ENCODE results near the gene G0S2. TPM values are rescaled to one million over a fixed set of nuclear protein-coding genes. Genes with fewer than 3 reads are reported as not detected.

Gene G0S2
- total and polyA plus RNA-seq, 3 experiments from 2014 or later, result 3.8 to 4.5 TPM; not detected in 1

- peak overlapping the region in 1 of 8 donors; percentile 32 for H3K27ac Mint-ChIP-seq
- Histone ChIP-seq H3K27me3 (ENCODE audit: insufficient read depth, low read length, poor library complexity, severe bottlenecking) (no peaks in the 10 kb centered on the region), H3K9me3 (ENCODE audit: low read length) (no peaks in the 10 kb centered on the region), H3K36me3 (ENCODE audit: insufficient read depth, low read length) (no peaks in the 10 kb centered on the region), H3K4me3 (ENCODE audit: low read length) (no peak overlapping the region), H3K27ac (ENCODE audit: low read depth, low read length) (no peak overlapping the region), H3K4me1 (ENCODE audit: insufficient read depth, low read length) (peaks cover 7% of the 10 kb centered on the region)
- no peaks in the 10 kb centered on the region for H3K9me3 Mint-ChIP-seq
- peaks cover 0 to 3% of the 10 kb centered on the region in 2 donors for H3K27me3 Mint-ChIP-seq
- H3K4me3 Mint-ChIP-seq, result no peak overlapping the region
- DNase-seq, result no peak
- POLR2A ChIA-PET, result no interaction called here
- CTCF ChIA-PET, result interaction anchor here (1.0 to 1.7 kb wide), 5 partner anchors 10 to 61 kb away, joined by 3 to 5 read pairs (median 3); no protein-coding TSS in a partner anchor
- peaks cover 0 to 3% (median 3%) of the 10 kb centered on the region in 3 donors for H3K4me1 Mint-ChIP-seq
- no peaks in the 10 kb centered on the region for H3K36me3 Mint-ChIP-seq
These were observed 44.6 kb upstream of the G0S2 start for GRCh38 chr1:209630383-209631225.

DNA sequence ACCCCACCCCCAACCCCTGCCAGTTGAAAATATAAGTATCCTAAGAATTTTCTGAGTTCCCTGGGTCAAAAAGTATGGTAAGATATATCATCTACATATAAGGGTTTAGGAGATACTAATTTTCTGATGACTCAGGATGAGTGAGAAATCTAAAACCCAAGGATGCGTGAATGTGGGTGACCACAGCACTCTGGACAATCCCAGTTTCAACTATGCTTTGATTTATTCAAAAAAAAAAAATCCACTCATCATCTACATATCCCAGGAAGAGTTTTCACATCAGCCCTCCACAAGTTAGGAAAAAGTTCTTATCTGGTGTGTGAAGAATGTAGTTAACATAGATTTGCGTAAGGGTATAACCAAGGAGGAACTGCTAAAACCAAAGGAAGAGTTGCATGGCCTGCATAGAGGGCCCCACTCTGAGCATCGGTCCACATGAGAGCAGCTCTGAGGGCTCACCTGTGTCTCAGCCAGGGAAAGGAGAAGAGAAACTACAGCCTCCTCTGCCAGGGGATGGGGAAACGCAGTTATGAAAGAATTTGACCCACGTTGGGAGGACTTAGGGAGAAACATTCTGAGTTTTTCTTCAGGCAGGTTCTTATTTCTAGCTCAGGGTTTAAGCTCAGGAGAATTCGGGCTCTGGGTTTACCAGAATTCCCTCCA, 41.7 kb upstream of the G0S2 start:
- H3K27ac ChIP-seq (ENCODE audit: low read depth, low read length), result no peak overlapping the region
- H3K27me3 Mint-ChIP-seq, result peaks cover 0 to 1% of the 10 kb centered on the region in 2 donors
- H3K27me3 ChIP-seq (ENCODE audit: insufficient read depth, low read length, poor library complexity, severe bottlenecking), result no peaks in the 10 kb centered on the region
- H3K36me3 ChIP-seq (ENCODE audit: insufficient read depth, low read length), result no peaks in the 10 kb centered on the region
- no peaks in the 10 kb centered on the region for H3K4me1 Mint-ChIP-seq
- ChIA-PET CTCF (no interaction called here), POLR2A (no interaction called here)
- H3K4me1 ChIP-seq (ENCODE audit: insufficient read depth, low read length), result no peaks in the 10 kb centered on the region
- DNase-seq, result no peak
- no peaks in the 10 kb centered on the region for H3K9me3 Mint-ChIP-seq
- H3K9me3 ChIP-seq (ENCODE audit: low read length), result no peaks in the 10 kb centered on the region
- H3K4me3 Mint-ChIP-seq, result no peak overlapping the region
- peak overlapping the region in 2 of 8 donors; percentile 14 to 32 for H3K27ac Mint-ChIP-seq
- H3K36me3 Mint-ChIP-seq, result peaks cover 0 to 2% (median 0%) of the 10 kb centered on the region in 3 donors
- no peak overlapping the region for H3K4me3 ChIP-seq (ENCODE audit: low read length)

DNA sequence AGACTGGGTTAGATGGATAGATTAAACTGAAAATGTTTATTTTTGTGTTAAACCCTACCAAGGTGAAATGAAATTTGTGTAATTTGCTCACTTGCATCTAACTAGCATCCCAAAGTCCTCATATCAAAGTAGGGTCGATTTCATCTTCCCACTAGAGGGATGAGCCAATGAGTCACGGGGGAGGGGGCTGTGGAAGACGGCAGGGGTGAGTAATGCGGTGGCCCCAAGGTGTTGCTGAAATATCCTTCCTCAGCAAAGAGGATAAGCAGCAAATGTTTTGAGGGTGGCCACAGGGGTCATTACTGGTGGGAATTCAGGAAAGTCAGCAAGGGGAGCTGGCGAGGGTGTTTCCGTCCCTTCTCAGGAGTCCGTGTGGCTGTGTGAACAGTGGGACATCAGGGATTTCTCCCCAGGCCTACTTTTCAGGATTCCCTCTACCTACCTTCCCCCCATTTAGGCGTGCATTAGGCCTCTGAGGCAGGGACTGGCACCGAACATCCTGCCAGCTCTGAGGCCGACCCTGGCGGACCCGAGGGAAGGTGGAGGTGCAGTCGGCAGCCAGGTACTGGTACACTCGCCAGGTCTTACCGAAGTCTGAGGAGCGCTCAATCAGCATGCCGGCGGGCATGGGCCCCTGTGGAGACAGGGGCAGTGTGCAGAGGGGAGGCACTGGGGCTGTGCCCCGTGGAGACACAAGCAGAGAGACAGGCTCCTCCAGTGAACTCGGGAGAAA, 41.0 kb upstream of the G0S2 start:
- Histone ChIP-seq H3K9me3 (ENCODE audit: low read length) (no peaks in the 10 kb centered on the region), H3K27ac (ENCODE audit: low read depth, low read length) (no peak overlapping the region), H3K4me3 (ENCODE audit: low read length) (no peak overlapping the region), H3K27me3 (ENCODE audit: insufficient read depth, low read length, poor library complexity, severe bottlenecking) (no peaks in the 10 kb centered on the region), H3K4me1 (ENCODE audit: insufficient read depth, low read length) (no peaks in the 10 kb centered on the region), H3K36me3 (ENCODE audit: insufficient read depth, low read length) (no peaks in the 10 kb centered on the region)
- ChIA-PET CTCF (interaction anchor here (1.2 kb wide), 1 partner anchor 114 kb away, joined by 3 read pairs; no protein-coding TSS in a partner anchor), POLR2A (no interaction called here)
- no peak overlapping the region for H3K4me3 Mint-ChIP-seq
- no peaks in the 10 kb centered on the region for H3K4me1 Mint-ChIP-seq
- H3K27me3 Mint-ChIP-seq, result peaks cover 0 to 1% of the 10 kb centered on the region in 2 donors
- no peaks in the 10 kb centered on the region for H3K9me3 Mint-ChIP-seq
- DNase-seq, result no peak
- no peak overlapping the region for H3K27ac Mint-ChIP-seq
- H3K36me3 Mint-ChIP-seq, result peaks cover 0 to 2% (median 0%) of the 10 kb centered on the region in 3 donors

DNA sequence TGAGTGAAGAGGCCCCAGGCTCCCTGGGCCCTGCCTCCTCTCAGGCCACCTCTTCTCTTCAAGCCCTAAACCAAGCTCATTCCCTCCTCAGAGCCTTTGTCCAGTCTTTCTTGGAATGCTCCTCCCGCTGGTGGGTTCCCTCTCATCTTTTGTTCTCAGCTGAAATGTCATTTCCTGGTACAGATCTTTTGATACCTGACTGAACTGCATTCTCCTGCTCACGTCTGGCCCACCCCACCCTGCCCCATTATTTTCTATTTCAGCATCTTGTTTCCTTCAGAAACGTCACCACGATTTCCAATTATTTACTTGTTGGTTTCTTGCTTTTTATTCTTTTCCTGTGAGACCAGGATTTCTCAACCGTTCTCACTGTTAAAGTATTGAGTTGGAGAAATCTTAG, 39.4 kb upstream of the G0S2 start:
- H3K27ac Mint-ChIP-seq, result peak overlapping the region in 1 of 8 donors; percentile 55
- no peak overlapping the region for H3K4me3 Mint-ChIP-seq
- H3K9me3 ChIP-seq (ENCODE audit: low read length), result no peaks in the 10 kb centered on the region
- H3K9me3 Mint-ChIP-seq, result no peaks in the 10 kb centered on the region
- POLR2A ChIA-PET, result no interaction called here
- no peak overlapping the region for H3K27ac ChIP-seq (ENCODE audit: low read depth, low read length)
- no peaks in the 10 kb centered on the region for H3K36me3 ChIP-seq (ENCODE audit: insufficient read depth, low read length)
- H3K4me3 ChIP-seq (ENCODE audit: low read length), result no peak overlapping the region
- no peaks in the 10 kb centered on the region for H3K27me3 ChIP-seq (ENCODE audit: insufficient read depth, low read length, poor library complexity, severe bottlenecking)
- DNase-seq, result no peak
- H3K4me1 ChIP-seq (ENCODE audit: insufficient read depth, low read length), result no peaks in the 10 kb centered on the region
- peaks cover 0 to 2% (median 0%) of the 10 kb centered on the region in 3 donors for H3K36me3 Mint-ChIP-seq
- H3K4me1 Mint-ChIP-seq, result no peaks in the 10 kb centered on the region
- CTCF ChIA-PET, result interaction anchor here (1.7 kb wide), 1 partner anchor 8 kb away, joined by 6 read pairs; no protein-coding TSS in a partner anchor
- peaks cover 0 to 1% of the 10 kb centered on the region in 2 donors for H3K27me3 Mint-ChIP-seq

- H3K27me3 ChIP-seq (ENCODE audit: insufficient read depth, low read length, poor library complexity, severe bottlenecking), result no peaks in the 10 kb centered on the region
- POLR2A ChIA-PET, result no interaction called here
- no peak overlapping the region for H3K4me3 ChIP-seq (ENCODE audit: low read length)
- H3K36me3 Mint-ChIP-seq, result peaks cover 0 to 2% (median 0%) of the 10 kb centered on the region in 3 donors
- CTCF ChIA-PET, result no interaction called here
- H3K9me3 Mint-ChIP-seq, result no peaks in the 10 kb centered on the region
- no peak overlapping the region for H3K27ac ChIP-seq (ENCODE audit: low read depth, low read length)
- H3K27me3 Mint-ChIP-seq, result no peaks in the 10 kb centered on the region
- H3K4me3 Mint-ChIP-seq, result no peak overlapping the region
- no peaks in the 10 kb centered on the region for H3K9me3 ChIP-seq (ENCODE audit: low read length)
- H3K27ac Mint-ChIP-seq, result no peak overlapping the region
- no peak for DNase-seq
- no peaks in the 10 kb centered on the region for H3K4me1 Mint-ChIP-seq
- H3K4me1 ChIP-seq (ENCODE audit: insufficient read depth, low read length), result no peaks in the 10 kb centered on the region
- no peaks in the 10 kb centered on the region for H3K36me3 ChIP-seq (ENCODE audit: insufficient read depth, low read length)
These were observed 33.4 kb upstream of the G0S2 start for GRCh38 chr1:209641832-209642172.

DNA sequence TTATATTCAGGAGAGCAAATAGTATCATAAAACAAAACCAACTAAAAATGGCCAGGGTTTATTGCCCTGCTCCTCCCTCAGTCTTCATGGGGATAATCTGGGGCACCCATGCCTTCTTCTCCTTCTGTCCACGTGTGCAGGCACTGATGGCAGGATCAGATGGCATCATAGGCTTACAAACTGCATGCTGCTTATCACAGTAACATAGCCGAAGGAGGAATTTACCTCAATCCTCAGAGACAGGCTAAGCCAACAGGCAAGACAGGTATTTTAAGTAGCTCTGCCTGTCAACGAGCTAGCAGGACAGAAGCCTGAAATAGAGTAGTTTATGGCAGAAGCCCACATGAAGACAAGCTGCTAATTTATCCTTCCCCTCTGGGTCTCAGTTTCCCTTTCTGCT, 32.4 kb upstream of the G0S2 start:
- H3K9me3 ChIP-seq (ENCODE audit: low read length), result no peaks in the 10 kb centered on the region
- H3K4me1 Mint-ChIP-seq, result no peaks in the 10 kb centered on the region
- DNase-seq, result no peak
- H3K27ac ChIP-seq (ENCODE audit: low read depth, low read length), result no peak overlapping the region
- H3K4me3 Mint-ChIP-seq, result peak overlapping the region in 1 of 7 donors; percentile 69
- peak overlapping the region in 1 of 8 donors; percentile 30 for H3K27ac Mint-ChIP-seq
- ChIA-PET POLR2A (no interaction called here), CTCF (interaction anchor here (1.6 kb wide), 1 partner anchor 7 kb away, joined by 6 read pairs; no protein-coding TSS in a partner anchor)
- no peaks in the 10 kb centered on the region for H3K9me3 Mint-ChIP-seq
- no peaks in the 10 kb centered on the region for H3K27me3 ChIP-seq (ENCODE audit: insufficient read depth, low read length, poor library complexity, severe bottlenecking)
- peaks cover 0 to 2% (median 0%) of the 10 kb centered on the region in 3 donors for H3K36me3 Mint-ChIP-seq
- no peaks in the 10 kb centered on the region for H3K27me3 Mint-ChIP-seq
- H3K4me1 ChIP-seq (ENCODE audit: insufficient read depth, low read length), result no peaks in the 10 kb centered on the region
- no peak overlapping the region for H3K4me3 ChIP-seq (ENCODE audit: low read length)
- no peaks in the 10 kb centered on the region for H3K36me3 ChIP-seq (ENCODE audit: insufficient read depth, low read length)

DNA sequence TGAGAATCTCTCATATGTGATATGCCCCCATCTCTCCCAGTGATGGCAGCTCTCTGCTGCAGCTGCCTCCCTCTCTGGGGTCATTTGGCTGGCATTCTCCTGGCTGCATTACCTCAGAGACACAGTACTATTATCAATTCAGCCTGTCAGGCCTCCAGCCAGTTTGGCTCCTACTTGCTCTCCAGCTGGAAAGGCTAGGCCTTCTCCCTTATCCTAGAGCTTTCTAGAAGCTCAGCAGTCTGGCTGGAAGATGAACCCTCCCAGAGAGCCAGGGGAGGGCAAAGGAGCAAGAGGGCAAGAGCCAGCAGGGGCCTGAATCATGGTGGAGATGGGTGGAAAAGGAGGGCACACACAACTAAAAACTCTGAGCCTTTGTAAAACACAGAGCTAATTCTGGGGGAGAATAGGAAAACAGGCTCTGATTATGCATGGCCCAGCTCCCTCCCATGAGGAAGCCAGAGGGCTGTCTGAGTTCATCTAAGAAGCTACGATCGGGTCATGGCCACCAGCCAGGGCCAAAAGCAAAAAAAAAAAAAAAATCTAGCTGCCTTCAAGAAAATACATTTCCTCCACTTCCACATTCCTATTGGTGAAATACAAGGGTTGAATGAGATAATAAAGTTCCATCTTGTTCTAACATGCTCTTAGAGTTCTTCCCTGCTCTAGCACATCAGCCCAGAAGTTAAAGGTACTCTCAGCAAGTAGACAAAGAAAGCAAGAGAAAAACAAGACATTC, 31.8 kb upstream of the G0S2 start:
- no peaks in the 10 kb centered on the region for H3K27me3 ChIP-seq (ENCODE audit: insufficient read depth, low read length, poor library complexity, severe bottlenecking)
- H3K9me3 Mint-ChIP-seq, result no peaks in the 10 kb centered on the region
- H3K4me1 Mint-ChIP-seq, result no peaks in the 10 kb centered on the region
- no peak overlapping the region for H3K4me3 Mint-ChIP-seq
- CTCF ChIA-PET, result interaction anchor here (1.6 kb wide), 1 partner anchor 8 kb away, joined by 6 read pairs; no protein-coding TSS in a partner anchor
- POLR2A ChIA-PET, result no interaction called here
- peaks cover 0 to 2% of the 10 kb centered on the region in 2 donors for H3K27me3 Mint-ChIP-seq
- H3K36me3 Mint-ChIP-seq, result no peaks in the 10 kb centered on the region
- H3K36me3 ChIP-seq (ENCODE audit: insufficient read depth, low read length), result no peaks in the 10 kb centered on the region
- H3K4me1 ChIP-seq (ENCODE audit: insufficient read depth, low read length), result no peaks in the 10 kb centered on the region
- no peak for DNase-seq
- no peak overlapping the region for H3K27ac Mint-ChIP-seq
- no peaks in the 10 kb centered on the region for H3K9me3 ChIP-seq (ENCODE audit: low read length)
- no peak overlapping the region for H3K4me3 ChIP-seq (ENCODE audit: low read length)
- no peak overlapping the region for H3K27ac ChIP-seq (ENCODE audit: low read depth, low read length)
